Activated CD8-positive, alpha-beta T cell treated with anti-CD3 and anti-CD28 coated beads for 36 hours (primary cell): ENCODE results near the gene DCTN3. TPM values are rescaled to one million over a fixed set of nuclear protein-coding genes. Genes with fewer than 3 reads are reported as not detected.

Experiments
- ATAC-seq: fragments of 200-7000 bp; cut with Tn5 transposase; one replicate; pipeline ENCODE4 v1.10.0; 2021; ENCODE audit warnings: mild to moderate bottlenecking, moderate library complexity
- CTCF ChIA-PET: fragments of 350-600 bp; sonication (Branson Sonifier 250); formaldehyde crosslinking; loops from one replicate; lab custom pipeline; 2021; ENCODE audit warnings: antibody characterized with exemption; lab: Charles Lee
- POLR2A ChIA-PET: fragments of 350-600 bp; sonication (Branson Sonifier 250); formaldehyde crosslinking; loops from one replicate; lab custom pipeline; 2021; ENCODE audit warnings: antibody characterized with exemption; lab: Charles Lee
- DNase-seq: peaks from one replicate; pipeline ENCODE4 v3.0.0-alpha.2; 2020
- H3K27ac Mint-ChIP-seq: one replicate; pipeline ENCODE4 v1.8.0; 2021; ENCODE audit warnings: mild to moderate bottlenecking, mixed read lengths
- H3K27me3 Mint-ChIP-seq: one replicate; pipeline ENCODE4 v1.8.0; 2021; ENCODE audit warnings: mixed read lengths
- H3K36me3 Mint-ChIP-seq: one replicate; pipeline ENCODE4 v1.8.0; 2021; ENCODE audit warnings: low read depth, mixed read lengths
- H3K4me1 Mint-ChIP-seq: one replicate; pipeline ENCODE4 v1.8.0; 2021; ENCODE audit warnings: low read depth, mixed read lengths
- H3K4me3 Mint-ChIP-seq: one replicate; pipeline ENCODE4 v1.8.0; 2021; ENCODE audit warnings: mild to moderate bottlenecking, moderate library complexity, mixed read lengths
- H3K9me3 Mint-ChIP-seq: one replicate; pipeline ENCODE4 v1.8.0; 2021; ENCODE audit warnings: mixed read lengths
- intact Hi-C: fragments of 100-400 bp; cut with micrococcal nuclease; formaldehyde crosslinking; loops from one replicate; pipeline ENCODE4 v1.10.0; 2022
- total RNA-seq, 2 experiments: library from RNA; stranded (reverse); gene quantifications; one replicate each; pipeline ENCODE4 v1.2.3, GENCODE V29; 2021
- TF ChIP-seq, protein P1 (sequence below): fragments of 200-600 bp; IDR thresholded peaks from one replicate; pipeline ENCODE4 v1.8.0; 2022; ENCODE audit warnings: antibody characterized with exemption, mild to moderate bottlenecking

The DCTN3 gene
- total RNA-seq, 2 experiments from 2014 or later = 52.7 to 61.0 TPM

DNA sequence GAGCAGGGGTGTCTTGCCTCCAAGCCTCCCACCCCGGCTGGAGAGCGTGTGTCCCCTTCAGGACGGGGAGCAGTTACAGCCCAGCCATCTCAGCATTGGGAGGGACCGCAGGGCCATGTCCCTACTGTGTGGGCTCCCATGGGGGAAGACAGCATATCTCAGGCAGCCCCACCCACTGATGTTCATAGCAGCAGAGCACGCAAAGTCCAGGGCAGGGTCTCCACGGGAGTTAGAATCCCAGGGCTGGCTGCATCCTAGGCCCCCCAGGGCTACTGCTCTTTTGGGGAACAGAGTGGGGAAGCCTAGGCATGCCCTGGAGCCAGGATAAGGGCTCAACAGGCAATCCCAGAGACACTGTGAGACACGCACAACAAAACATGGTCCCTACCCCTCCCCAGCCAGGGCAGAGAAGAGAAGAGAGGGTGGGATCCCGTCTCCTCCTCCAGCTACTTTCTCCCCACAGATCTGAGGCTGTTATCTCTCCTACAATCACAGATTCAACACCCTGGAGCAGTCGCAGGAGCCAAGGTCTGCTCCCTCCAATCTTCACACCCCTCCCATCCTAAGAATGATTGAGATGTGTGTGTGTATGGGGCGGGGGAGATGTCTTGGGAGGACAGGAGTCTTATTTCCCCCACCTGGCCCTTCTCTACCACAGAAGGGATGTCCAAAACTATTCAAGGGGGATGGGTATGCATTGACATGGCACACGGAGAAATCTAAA is 34.2 kb downstream of the DCTN3 start:
- Mint-ChIP-seq H3K27ac (no peak overlapping the region), H3K4me3 (no peak overlapping the region), H3K9me3 (no peaks in the 10 kb centered on the region), H3K4me1 (peaks cover 16% of the 10 kb centered on the region), H3K36me3 (no peaks in the 10 kb centered on the region), H3K27me3 (peaks cover 55% of the 10 kb centered on the region)
- ATAC-seq = no peak
- TF ChIP-seq, protein P1, sequence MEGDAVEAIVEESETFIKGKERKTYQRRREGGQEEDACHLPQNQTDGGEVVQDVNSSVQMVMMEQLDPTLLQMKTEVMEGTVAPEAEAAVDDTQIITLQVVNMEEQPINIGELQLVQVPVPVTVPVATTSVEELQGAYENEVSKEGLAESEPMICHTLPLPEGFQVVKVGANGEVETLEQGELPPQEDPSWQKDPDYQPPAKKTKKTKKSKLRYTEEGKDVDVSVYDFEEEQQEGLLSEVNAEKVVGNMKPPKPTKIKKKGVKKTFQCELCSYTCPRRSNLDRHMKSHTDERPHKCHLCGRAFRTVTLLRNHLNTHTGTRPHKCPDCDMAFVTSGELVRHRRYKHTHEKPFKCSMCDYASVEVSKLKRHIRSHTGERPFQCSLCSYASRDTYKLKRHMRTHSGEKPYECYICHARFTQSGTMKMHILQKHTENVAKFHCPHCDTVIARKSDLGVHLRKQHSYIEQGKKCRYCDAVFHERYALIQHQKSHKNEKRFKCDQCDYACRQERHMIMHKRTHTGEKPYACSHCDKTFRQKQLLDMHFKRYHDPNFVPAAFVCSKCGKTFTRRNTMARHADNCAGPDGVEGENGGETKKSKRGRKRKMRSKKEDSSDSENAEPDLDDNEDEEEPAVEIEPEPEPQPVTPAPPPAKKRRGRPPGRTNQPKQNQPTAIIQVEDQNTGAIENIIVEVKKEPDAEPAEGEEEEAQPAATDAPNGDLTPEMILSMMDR = no peak
- ChIA-PET CTCF (interaction anchor here (1.1 to 3.5 kb wide), 5 partner anchors 9 to 182 kb away, joined by 4 to 14 read pairs (median 7); no protein-coding TSS in a partner anchor), POLR2A (no interaction called here)
- intact Hi-C loops = no loop called here
- DNase-seq = no peak

DNA sequence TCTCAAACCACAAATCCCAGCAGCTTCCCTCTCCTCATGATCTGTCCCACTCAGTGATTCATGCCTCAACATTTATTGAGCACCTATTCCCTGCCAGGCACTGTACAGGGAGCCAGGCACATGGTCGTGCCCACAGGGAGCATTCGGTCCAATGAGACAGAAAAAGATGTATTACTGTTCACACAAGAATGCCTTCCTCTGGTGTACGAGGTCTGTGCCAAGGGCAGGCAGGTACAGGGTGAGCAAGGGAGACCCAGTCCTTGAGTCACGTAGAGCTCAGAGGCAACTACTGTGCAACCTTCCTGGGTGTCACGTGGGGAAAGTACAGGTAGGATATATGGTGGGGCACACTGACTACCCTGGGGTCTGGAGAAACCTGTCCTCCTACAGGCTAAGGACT is 35.3 kb downstream of the DCTN3 start:
- H3K27me3 Mint-ChIP-seq = peaks cover 59% of the 10 kb centered on the region
- no peak for ATAC-seq
- TF ChIP-seq, protein P1 = no peak
- no peaks in the 10 kb centered on the region for H3K36me3 Mint-ChIP-seq
- no peaks in the 10 kb centered on the region for H3K9me3 Mint-ChIP-seq
- POLR2A ChIA-PET = no interaction called here
- DNase-seq = no peak
- H3K27ac Mint-ChIP-seq = no peak overlapping the region
- intact Hi-C loops = no loop called here
- no peak overlapping the region for H3K4me3 Mint-ChIP-seq
- CTCF ChIA-PET = interaction anchor here (1.7 to 1.9 kb wide), 2 partner anchors 19 to 181 kb away, joined by 4 to 7 read pairs; no protein-coding TSS in a partner anchor
- peaks cover 7% of the 10 kb centered on the region for H3K4me1 Mint-ChIP-seq

DNA sequence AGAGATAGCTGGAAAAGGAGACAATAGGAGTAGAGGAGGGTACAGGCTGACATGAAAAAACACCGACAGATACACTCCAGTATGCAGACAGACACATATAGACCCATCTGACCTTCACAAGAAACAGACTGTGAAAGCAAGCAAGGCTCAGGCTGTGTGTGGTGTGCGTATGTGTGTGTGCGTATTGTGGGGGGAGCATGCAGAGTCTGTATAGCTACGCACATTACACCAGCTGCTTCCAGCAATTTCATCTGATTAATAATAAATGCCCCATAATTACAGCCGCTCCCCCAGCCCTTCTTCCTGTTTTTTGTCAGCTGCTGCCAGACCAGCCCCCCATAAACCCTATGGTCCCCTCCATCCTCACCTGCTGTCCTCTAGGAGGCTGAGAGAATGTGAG is 37.5 kb downstream of the DCTN3 start:
- Mint-ChIP-seq H3K9me3 (no peaks in the 10 kb centered on the region), H3K4me1 (no peaks in the 10 kb centered on the region), H3K36me3 (no peaks in the 10 kb centered on the region), H3K27me3 (peaks cover 58% of the 10 kb centered on the region), H3K4me3 (no peak overlapping the region), H3K27ac (no peak overlapping the region)
- no peak for ATAC-seq
- ChIA-PET CTCF (interaction anchor here (0.8 to 4.9 kb wide), 6 partner anchors 9 to 178 kb away, joined by 4 to 19 read pairs (median 7); no protein-coding TSS in a partner anchor), POLR2A (interaction anchor here (0.8 kb wide), 1 partner anchor 20 kb away, joined by 3 read pairs; no protein-coding TSS in a partner anchor)
- DNase-seq = no peak
- intact Hi-C loops = no loop called here
- TF ChIP-seq, protein P1 = no peak

DNA sequence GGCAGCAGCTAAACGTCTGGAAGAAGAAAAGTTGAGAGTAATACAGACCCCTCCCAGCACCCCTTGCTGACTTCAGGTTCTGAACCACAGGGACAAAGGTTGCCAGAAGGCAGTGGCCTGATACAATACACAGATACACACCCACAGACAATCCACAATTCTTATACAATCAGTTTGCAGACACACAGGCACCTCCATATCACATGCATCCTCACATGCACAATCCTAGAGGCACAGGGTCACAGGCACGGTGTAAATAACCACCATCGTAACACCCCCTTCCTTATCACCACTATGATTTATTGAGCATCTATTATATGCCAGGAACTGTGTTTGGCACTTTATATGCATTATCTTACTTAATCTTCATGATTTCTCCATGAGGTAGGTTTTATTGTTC is 39.0 kb downstream of the DCTN3 start:
- TF ChIP-seq, protein P1 = no peak
- Mint-ChIP-seq H3K4me3 (no peak overlapping the region), H3K4me1 (peaks cover 6% of the 10 kb centered on the region), H3K27ac (no peak overlapping the region), H3K9me3 (no peaks in the 10 kb centered on the region), H3K27me3 (peaks cover 56% of the 10 kb centered on the region), H3K36me3 (no peaks in the 10 kb centered on the region)
- intact Hi-C loops = no loop called here
- no peak for ATAC-seq
- CTCF ChIA-PET = interaction anchor here (2.4 to 4.9 kb wide), 3 partner anchors 10 to 177 kb away, joined by 10 to 22 read pairs (median 19); no protein-coding TSS in a partner anchor
- no peak for DNase-seq
- POLR2A ChIA-PET = no interaction called here

DNA sequence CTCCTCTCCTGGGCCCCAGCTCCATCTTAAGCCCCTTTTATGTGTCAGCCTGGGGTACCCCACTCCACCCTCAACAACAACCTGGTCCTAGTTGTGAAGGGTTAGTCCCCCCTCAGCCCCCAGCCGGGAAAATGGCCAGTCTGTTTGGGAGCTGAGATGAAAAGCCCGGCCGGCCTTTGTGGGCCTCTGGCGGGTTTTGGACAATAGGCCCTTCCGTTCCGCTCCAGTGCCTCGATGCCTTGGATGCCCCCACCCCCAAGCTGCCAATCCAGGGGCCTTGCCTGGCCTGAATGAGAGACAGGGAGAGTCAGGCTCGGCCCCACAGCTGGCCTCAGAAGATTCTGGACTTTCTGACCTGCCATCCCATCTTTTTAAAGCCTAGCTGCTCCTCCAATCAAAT is 39.9 kb downstream of the DCTN3 start:
- ATAC-seq (no peak), DNase-seq (no peak)
- TF ChIP-seq, protein P1 = no peak
- POLR2A ChIA-PET = interaction anchor here (0.5 kb wide), 1 partner anchor 167 kb away, joined by 3 read pairs; no protein-coding TSS in a partner anchor
- no peaks in the 10 kb centered on the region for H3K36me3 Mint-ChIP-seq
- H3K27me3 Mint-ChIP-seq = peaks cover 54% of the 10 kb centered on the region
- CTCF ChIA-PET = interaction anchor here (1.4 to 4.9 kb wide), 5 partner anchors 11 to 176 kb away, joined by 5 to 22 read pairs (median 9); no protein-coding TSS in a partner anchor
- intact Hi-C loops = no loop called here
- no peak overlapping the region for H3K27ac Mint-ChIP-seq
- H3K4me3 Mint-ChIP-seq = no peak overlapping the region
- H3K9me3 Mint-ChIP-seq = no peaks in the 10 kb centered on the region
- H3K4me1 Mint-ChIP-seq = peaks cover 6% of the 10 kb centered on the region
